ENCODE data around the gene MSMB.

Gene MSMB

GRCh38 chr10:46025406-46025805 is 20.7 kb downstream of the MSMB start:
- no peak for TF ChIP-seq MAX (IDR thresholded peaks at IDR 0.05; ENCODE audit: low read depth, low read length)
- no peak for TF ChIP-seq MYC (IDR thresholded peaks at IDR 0.05; ENCODE audit: low read depth, low read length)
- no peak for TF ChIP-seq CTCF (IDR thresholded peaks at IDR 0.05; ENCODE audit: low read depth, low read length)
- TF ChIP-seq POLR2A (IDR thresholded peaks at IDR 0.05; ENCODE audit: extremely low read depth, insufficient read length) = no peak
- H3K4me3 ChIP-seq (ENCODE audit: low read depth, low read length) = peak overlapping the region; percentile 6
- DNase-seq (ENCODE audit: low read depth) = no peak

GRCh38 chr10:46024948-46025347 is 21.1 kb downstream of the MSMB start:
- DNase-seq (ENCODE audit: low read depth) = no peak
- H3K4me3 ChIP-seq (ENCODE audit: low read depth, low read length) = no peak overlapping the region
- TF ChIP-seq POLR2A (IDR thresholded peaks at IDR 0.05; ENCODE audit: extremely low read depth, insufficient read length) (no peak), MAX (IDR thresholded peaks at IDR 0.05; ENCODE audit: low read depth, low read length) (no peak), CTCF (IDR thresholded peaks at IDR 0.05; ENCODE audit: low read depth, low read length) (no peak), MYC (IDR thresholded peaks at IDR 0.05; ENCODE audit: low read depth, low read length) (no peak)

- DNase-seq (ENCODE audit: low read depth) = peak; percentile 97
- peak; percentile 23 for TF ChIP-seq CTCF (IDR thresholded peaks at IDR 0.05; ENCODE audit: low read depth, low read length)
- TF ChIP-seq MAX (IDR thresholded peaks at IDR 0.05; ENCODE audit: low read depth, low read length) = peak; percentile 56; the same call in 1 of the 2 replicates
- TF ChIP-seq POLR2A (IDR thresholded peaks at IDR 0.05; ENCODE audit: extremely low read depth, insufficient read length) = peak; percentile 19
- TF ChIP-seq MYC (IDR thresholded peaks at IDR 0.05; ENCODE audit: low read depth, low read length) = peak; percentile 42; the same call in 1 of the 2 replicates
- peak overlapping the region; percentile 58 for H3K4me3 ChIP-seq (ENCODE audit: low read depth, low read length)
These were observed 22.9 kb downstream of the MSMB start for GRCh38 chr10:46022978-46023702.

- H3K4me3 ChIP-seq (ENCODE audit: low read depth, low read length) = no peak overlapping the region
- DNase-seq (ENCODE audit: low read depth) = no peak
- TF ChIP-seq MAX (IDR thresholded peaks at IDR 0.05; ENCODE audit: low read depth, low read length) (no peak), CTCF (IDR thresholded peaks at IDR 0.05; ENCODE audit: low read depth, low read length) (no peak), MYC (IDR thresholded peaks at IDR 0.05; ENCODE audit: low read depth, low read length) (no peak), POLR2A (IDR thresholded peaks at IDR 0.05; ENCODE audit: extremely low read depth, insufficient read length) (no peak)
These were observed 25.8 kb downstream of the MSMB start for GRCh38 chr10:46020344-46020657.

GRCh38 chr10:46019569-46020343 is 26.3 kb downstream of the MSMB start:
- H3K4me3 ChIP-seq (ENCODE audit: low read depth, low read length) = no peak overlapping the region
- DNase-seq (ENCODE audit: low read depth) = no peak
- TF ChIP-seq MYC (IDR thresholded peaks at IDR 0.05; ENCODE audit: low read depth, low read length) (no peak), MAX (IDR thresholded peaks at IDR 0.05; ENCODE audit: low read depth, low read length) (no peak), POLR2A (IDR thresholded peaks at IDR 0.05; ENCODE audit: extremely low read depth, insufficient read length) (no peak), CTCF (IDR thresholded peaks at IDR 0.05; ENCODE audit: low read depth, low read length) (no peak)

Measured in NB4 (cell line).